HEK293 (cell line): ENCODE results near the gene HEATR5B.

Experiments
- CTCF ChIA-PET: fragments of 350-600 bp; formaldehyde crosslinking; extraction: SDS; loops from one replicate; lab custom pipeline; 2021; ENCODE audit warnings: antibody characterized with exemption; lab: Yijun Ruan, JAX
- POLR2A ChIA-PET: fragments of 300-600 bp; formaldehyde crosslinking; extraction: SDS; loops from one replicate; lab custom pipeline; 2020; ENCODE audit warnings: antibody characterized with exemption, inconsistent platforms; lab: Yijun Ruan, JAX
- H3K27ac ChIP-seq: fragments of 200-500 bp; sonication (Bioruptor generic); 2 replicates; pipeline ENCODE4 v1.5.1; 2014; ENCODE audit warnings: low read depth, low read length, control low read depth, inconsistent platforms; ENCODE audit errors: extremely low read depth
- H3K36me3 ChIP-seq, 2 experiments: fragments of 200-500 bp in 1 of 2; sonication (Bioruptor generic) in 1 of 2; 1 replicate in 1 of 2; 2 replicates in 1 of 2; pipeline ENCODE4 v1.5.1; 2014 to 2017; ENCODE audit warnings: inconsistent platforms in 2 of 2, low read length in 2 of 2; ENCODE audit not compliant: control insufficient read depth in 2 of 2, insufficient read depth in 1 of 2
- H3K4me1 ChIP-seq: fragments of 200-500 bp; sonication (Bioruptor generic); 2 replicates; pipeline ENCODE4 v1.5.1; 2014; ENCODE audit warnings: mild to moderate bottlenecking, low read length, inconsistent platforms; ENCODE audit not compliant: control insufficient read depth, insufficient read depth
- H3K4me3 ChIP-seq: 2 replicates; pipeline ENCODE4 v1.5.1; 2011; ENCODE audit warnings: low read depth, mild to moderate bottlenecking, control low read depth, low read length, moderate library complexity
- H3K9me3 ChIP-seq: fragments of 200-500 bp; sonication (Bioruptor generic); 2 replicates; pipeline ENCODE4 v1.5.1; 2014; ENCODE audit warnings: low read depth, low read length, inconsistent platforms; ENCODE audit not compliant: control insufficient read depth, insufficient read depth
- HOXA7 ChIP-seq: sonication (generic); formaldehyde crosslinking; IDR thresholded peaks from 2 replicates; pipeline ENCODE4 v1.8.1; 2022; ENCODE audit warnings: missing genetic modification reagents, borderline replicate concordance
- TRIM28 ChIP-seq: IDR thresholded peaks from 2 replicates; pipeline ENCODE4 v1.6.1; 2011; ENCODE audit warnings: low read length, control low read depth, borderline replicate concordance
- ZBTB17 ChIP-seq: fragments of 450-650 bp; formaldehyde crosslinking; IDR thresholded peaks from 2 replicates; pipeline ENCODE4 v1.5.1; 2016; ENCODE audit warnings: missing biosample characterization, missing genetic modification characterization
- ZNF184 ChIP-seq: fragments of 450-650 bp; IDR thresholded peaks from 2 replicates; pipeline ENCODE4 v1.5.1; 2018; ENCODE audit warnings: missing biosample characterization, mild to moderate bottlenecking, missing genetic modification characterization
- ZNF24 ChIP-seq: fragments of 450-650 bp; formaldehyde crosslinking; IDR thresholded peaks from 2 replicates; pipeline ENCODE4 v1.5.1; 2016; ENCODE audit warnings: missing biosample characterization, missing genetic modification characterization
- ZNF362 ChIP-seq: fragments of 450-650 bp; formaldehyde crosslinking; IDR thresholded peaks from 2 replicates; pipeline ENCODE4 v1.5.1; 2016; ENCODE audit warnings: missing biosample characterization, missing genetic modification characterization
- ZNF398 ChIP-seq: fragments of 450-650 bp; formaldehyde crosslinking; IDR thresholded peaks from 2 replicates; pipeline ENCODE4 v1.5.1; 2017; ENCODE audit warnings: missing biosample characterization, missing genetic modification characterization
- ZNF488 ChIP-seq: fragments of 450-650 bp; formaldehyde crosslinking; IDR thresholded peaks from 2 replicates; pipeline ENCODE4 v1.5.1; 2016; ENCODE audit warnings: missing biosample characterization, missing genetic modification characterization
- ZNF600 ChIP-seq: fragments of 450-650 bp; formaldehyde crosslinking; IDR thresholded peaks from 2 replicates; pipeline ENCODE4 v1.5.1; 2016; ENCODE audit warnings: missing biosample characterization, missing genetic modification characterization
- ZNF623 ChIP-seq: fragments of 450-650 bp; formaldehyde crosslinking; IDR thresholded peaks from 2 replicates; pipeline ENCODE4 v1.5.1; 2016; ENCODE audit warnings: missing biosample characterization, missing genetic modification characterization
- ZNF664 ChIP-seq: fragments of 450-650 bp; formaldehyde crosslinking; IDR thresholded peaks from 2 replicates; pipeline ENCODE4 v1.5.1; 2016; ENCODE audit warnings: missing biosample characterization, missing genetic modification characterization
- ZNF692 ChIP-seq: fragments of 450-650 bp; formaldehyde crosslinking; IDR thresholded peaks from 2 replicates; pipeline ENCODE4 v1.5.1; 2016; ENCODE audit warnings: missing biosample characterization, missing genetic modification characterization
- ZNF707 ChIP-seq: fragments of 450-650 bp; formaldehyde crosslinking; IDR thresholded peaks from 2 replicates; pipeline ENCODE4 v1.5.1; 2016; ENCODE audit warnings: missing biosample characterization, missing genetic modification characterization
- ZNF776 ChIP-seq: fragments of 450-650 bp; formaldehyde crosslinking; IDR thresholded peaks from 2 replicates; pipeline ENCODE4 v1.5.0; 2017; ENCODE audit warnings: missing biosample characterization, missing genetic modification characterization, borderline replicate concordance
- ZNF791 ChIP-seq: fragments of 450-650 bp; formaldehyde crosslinking; IDR thresholded peaks from 2 replicates; pipeline ENCODE4 v1.5.1; 2016; ENCODE audit warnings: missing biosample characterization, missing genetic modification characterization
- ZXDB ChIP-seq: fragments of 450-650 bp; formaldehyde crosslinking; IDR thresholded peaks from 2 replicates; pipeline ENCODE4 v1.5.1; 2016; ENCODE audit warnings: missing biosample characterization, missing genetic modification characterization

Gene HEATR5B

GRCh38 chr2:36963106-36963505, 121.1 kb downstream of the HEATR5B start:
- TF ChIP-seq ZNF24 (tag by site-specific recombination), result no peak
- TF ChIP-seq ZNF623, result no peak
- TF ChIP-seq ZNF776 (tag by site-specific recombination), result no peak
- no peak for TF ChIP-seq ZNF664
- TF ChIP-seq ZNF398 (tag by site-specific recombination), result no peak
- TF ChIP-seq ZNF488 (tag by site-specific recombination), result no peak
- TF ChIP-seq ZNF692 (tag by site-specific recombination), result no peak
- TF ChIP-seq TRIM28, result no peak
- no peak for TF ChIP-seq ZNF707
- TF ChIP-seq ZBTB17 (tag by site-specific recombination), result no peak
- no peak for TF ChIP-seq HOXA7 (CRISPR knock-in tag)
- TF ChIP-seq, all 188 proteins: peak for 0
- peaks cover 25% of the 10 kb centered on the region for H3K4me1 ChIP-seq
- no peak overlapping the region for H3K4me3 ChIP-seq
- no peak overlapping the region for H3K27ac ChIP-seq
- no peaks in the 10 kb centered on the region for H3K36me3 ChIP-seq
- H3K9me3 ChIP-seq, result no peaks in the 10 kb centered on the region
- POLR2A ChIA-PET, result no interaction called here
- CTCF ChIA-PET, result no interaction called here

GRCh38 chr2:36960773-36961172, 123.4 kb downstream of the HEATR5B start:
- TF ChIP-seq ZNF362 (tag by site-specific recombination) (peak; percentile 85), ZNF398 (tag by site-specific recombination) (no peak), ZNF791 (tag by site-specific recombination) (no peak), ZNF184 (tag by site-specific recombination) (no peak), ZBTB17 (tag by site-specific recombination) (peak; percentile 63; the same call in 1 of the 2 replicates), ZXDB (0 out of 2 replicates have a peak, but pooled peaks have one; percentile 13), ZNF600 (tag by site-specific recombination) (peak; percentile 46; the same call in 1 of the 2 replicates)
- Histone ChIP-seq H3K9me3 (no peaks in the 10 kb centered on the region), H3K4me3 (no peak overlapping the region), H3K27ac (no peak overlapping the region), H3K36me3 (no peaks in the 10 kb centered on the region), H3K4me1 (peaks cover 15% of the 10 kb centered on the region)
- POLR2A ChIA-PET, result interaction anchor here (0.6 to 0.9 kb wide), 2 partner anchors 13 to 42 kb away, joined by 3 to 4 read pairs; no protein-coding TSS in a partner anchor
- CTCF ChIA-PET, result interaction anchor here (0.7 kb wide), 1 partner anchor 110 kb away, joined by 3 read pairs; no protein-coding TSS in a partner anchor
